ENCODE data around the gene SMTN. TPM values are rescaled to one million over a fixed set of nuclear protein-coding genes. Genes with fewer than 3 reads are reported as not detected.

The SMTN gene
- total and polyA plus RNA-seq, 8 donors, result 25.5 to 77.4 (median 40.0) TPM

DNA sequence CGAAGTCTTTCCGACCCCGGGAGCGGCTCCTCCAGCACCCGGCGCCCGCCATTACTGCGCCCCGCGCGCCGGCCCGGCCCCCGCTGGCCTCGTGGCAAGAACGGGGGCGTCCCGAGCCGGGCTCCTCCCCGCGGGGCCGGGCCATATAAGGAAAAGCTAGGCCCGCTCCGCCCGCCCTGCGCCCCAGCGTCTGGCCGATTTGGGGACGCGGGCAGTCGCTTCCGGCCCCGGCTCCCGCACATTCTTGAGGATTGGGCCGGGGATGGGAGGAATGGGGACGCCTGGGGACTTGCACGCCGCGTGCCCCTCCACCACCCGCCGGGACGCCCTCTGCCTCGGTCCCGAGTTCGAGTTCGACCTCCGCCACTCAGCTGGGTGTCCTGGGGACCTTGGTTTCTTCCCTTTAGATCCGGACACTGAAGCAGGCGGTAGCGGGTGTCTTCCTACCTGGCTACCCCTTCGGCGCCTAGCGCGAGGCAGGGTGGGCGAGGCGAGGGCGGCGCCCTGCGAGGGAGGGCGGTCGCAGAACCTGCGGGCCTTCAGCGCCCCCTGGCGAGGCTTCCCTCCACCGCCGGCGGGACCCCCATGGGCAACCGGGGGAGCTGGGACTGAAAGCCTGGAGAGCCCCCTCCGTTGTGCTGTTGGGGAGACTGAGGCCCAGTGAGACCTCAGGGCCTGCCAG lies 3.8 kb downstream of the SMTN start:
- intact Hi-C loops (cut with DNase I), result loop anchor here in 2 of 3 donors (5.0 kb wide), 2 partner anchors 133 to 138 kb away; no protein-coding TSS in a partner anchor

DNA sequence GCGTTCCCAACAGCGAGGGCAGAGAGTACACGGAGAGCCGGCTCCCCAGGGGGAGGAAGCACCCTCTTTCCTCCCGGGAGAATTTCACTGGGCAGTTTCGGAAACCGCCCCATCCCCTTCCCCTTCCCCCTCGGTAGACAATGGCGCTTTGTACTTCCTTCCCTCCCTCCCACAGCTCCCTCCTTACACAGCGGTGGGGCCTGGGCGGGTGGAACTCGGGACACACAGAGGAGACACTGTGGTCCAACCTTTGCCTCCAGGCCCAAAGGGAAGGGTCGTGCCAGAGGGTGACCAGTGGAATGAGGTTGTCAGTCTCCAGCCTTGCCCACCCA lies 4.3 kb downstream of the SMTN start:
- Histone ChIP-seq H3K4me3 (peak overlapping the region; percentile 18 to 60 (median 44)), H3K36me3 (peaks cover 0 to 28% (median 9%) of the 10 kb centered on the region in 3 donors), H3K9me3 (no peaks in the 10 kb centered on the region), H3K27ac (peak overlapping the region; percentile 84 to 94 (median 88)), H3K27me3 (no peaks in the 10 kb centered on the region), H3K4me1 (peaks cover 12 to 31% (median 28%) of the 10 kb centered on the region in 3 donors)
- FAIRE-seq (no peak), ATAC-seq (peak in 1 of 4 donors; percentile 2), DNase-seq (peak in 5 of 6 donors; percentile 49 to 78 (median 57))
- intact Hi-C loops (cut with DNase I), result loop anchor here in 2 of 3 donors (5.0 kb wide), 2 partner anchors 133 to 138 kb away; no protein-coding TSS in a partner anchor
- 35 to 44% methylated on average over 13 of the region's 13 CpGs for WGBS, 2 donors
- TF ChIP-seq, protein P1, sequence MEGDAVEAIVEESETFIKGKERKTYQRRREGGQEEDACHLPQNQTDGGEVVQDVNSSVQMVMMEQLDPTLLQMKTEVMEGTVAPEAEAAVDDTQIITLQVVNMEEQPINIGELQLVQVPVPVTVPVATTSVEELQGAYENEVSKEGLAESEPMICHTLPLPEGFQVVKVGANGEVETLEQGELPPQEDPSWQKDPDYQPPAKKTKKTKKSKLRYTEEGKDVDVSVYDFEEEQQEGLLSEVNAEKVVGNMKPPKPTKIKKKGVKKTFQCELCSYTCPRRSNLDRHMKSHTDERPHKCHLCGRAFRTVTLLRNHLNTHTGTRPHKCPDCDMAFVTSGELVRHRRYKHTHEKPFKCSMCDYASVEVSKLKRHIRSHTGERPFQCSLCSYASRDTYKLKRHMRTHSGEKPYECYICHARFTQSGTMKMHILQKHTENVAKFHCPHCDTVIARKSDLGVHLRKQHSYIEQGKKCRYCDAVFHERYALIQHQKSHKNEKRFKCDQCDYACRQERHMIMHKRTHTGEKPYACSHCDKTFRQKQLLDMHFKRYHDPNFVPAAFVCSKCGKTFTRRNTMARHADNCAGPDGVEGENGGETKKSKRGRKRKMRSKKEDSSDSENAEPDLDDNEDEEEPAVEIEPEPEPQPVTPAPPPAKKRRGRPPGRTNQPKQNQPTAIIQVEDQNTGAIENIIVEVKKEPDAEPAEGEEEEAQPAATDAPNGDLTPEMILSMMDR (IDR thresholded peaks at IDR 0.05), result no peak

More for the DNA sequence above, 3.8 kb downstream of the SMTN start:
- WGBS, 2 donors, result 6 to 8% methylated on average over 56 to 69 of the region's 69 CpGs
- peak overlapping the region; percentile 18 to 60 (median 44) for H3K4me3 ChIP-seq
- H3K4me1 ChIP-seq, result peaks cover 12 to 33% (median 32%) of the 10 kb centered on the region in 3 donors
- ATAC-seq (peak; percentile 36 to 68 (median 57)), DNase-seq (peak; percentile 72 to 90 (median 80)), FAIRE-seq (no peak)
- TF ChIP-seq, protein P1 (IDR thresholded peaks at IDR 0.05), result peak; percentile 47 to 77 (median 62)
- H3K27me3 ChIP-seq, result no peaks in the 10 kb centered on the region
- H3K27ac ChIP-seq, result peak overlapping the region; percentile 84 to 94 (median 88)
- H3K9me3 ChIP-seq, result no peaks in the 10 kb centered on the region
- H3K36me3 ChIP-seq, result peaks cover 0 to 23% (median 9%) of the 10 kb centered on the region in 3 donors

DNA sequence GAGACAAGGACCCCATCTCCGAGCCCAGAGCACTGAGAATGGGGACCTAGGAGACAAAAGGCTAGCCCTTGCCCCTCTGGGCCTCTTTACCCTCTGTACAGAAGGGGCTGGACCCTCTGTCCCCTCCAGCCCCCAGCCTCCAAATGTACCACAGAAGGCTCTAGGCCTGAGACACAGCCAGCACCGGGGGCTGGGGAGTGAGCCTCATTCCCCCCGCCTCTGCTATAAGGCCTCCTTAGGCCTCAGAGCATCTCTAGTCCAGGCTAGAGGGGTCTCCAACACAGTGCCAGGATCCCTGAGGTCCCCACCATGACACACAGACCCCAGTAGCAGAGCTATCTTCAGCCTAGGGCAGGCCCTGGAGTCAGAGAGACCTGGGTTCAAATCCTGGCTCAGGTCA lies 4.8 kb downstream of the SMTN start:
- ATAC-seq (no peak), DNase-seq (peak in 2 of 6 donors; percentile 14 to 41), FAIRE-seq (no peak)
- Histone ChIP-seq H3K27me3 (no peaks in the 10 kb centered on the region), H3K36me3 (peaks cover under 1 to 31% (median 12%) of the 10 kb centered on the region in 3 donors), H3K27ac (peak overlapping the region; percentile 84 to 94 (median 88)), H3K4me3 (peak overlapping the region in 1 of 4 donors; percentile 60), H3K9me3 (no peaks in the 10 kb centered on the region), H3K4me1 (peaks cover 12 to 29% (median 27%) of the 10 kb centered on the region in 3 donors)
- intact Hi-C loops (cut with DNase I), result loop anchor here in 2 of 3 donors (5.0 kb wide), 2 partner anchors 134 to 139 kb away; no protein-coding TSS in a partner anchor
- WGBS, 2 donors, result 82 to 83% methylated on average over 3 of the region's 3 CpGs
- TF ChIP-seq, protein P1 (IDR thresholded peaks at IDR 0.05), result no peak

DNA sequence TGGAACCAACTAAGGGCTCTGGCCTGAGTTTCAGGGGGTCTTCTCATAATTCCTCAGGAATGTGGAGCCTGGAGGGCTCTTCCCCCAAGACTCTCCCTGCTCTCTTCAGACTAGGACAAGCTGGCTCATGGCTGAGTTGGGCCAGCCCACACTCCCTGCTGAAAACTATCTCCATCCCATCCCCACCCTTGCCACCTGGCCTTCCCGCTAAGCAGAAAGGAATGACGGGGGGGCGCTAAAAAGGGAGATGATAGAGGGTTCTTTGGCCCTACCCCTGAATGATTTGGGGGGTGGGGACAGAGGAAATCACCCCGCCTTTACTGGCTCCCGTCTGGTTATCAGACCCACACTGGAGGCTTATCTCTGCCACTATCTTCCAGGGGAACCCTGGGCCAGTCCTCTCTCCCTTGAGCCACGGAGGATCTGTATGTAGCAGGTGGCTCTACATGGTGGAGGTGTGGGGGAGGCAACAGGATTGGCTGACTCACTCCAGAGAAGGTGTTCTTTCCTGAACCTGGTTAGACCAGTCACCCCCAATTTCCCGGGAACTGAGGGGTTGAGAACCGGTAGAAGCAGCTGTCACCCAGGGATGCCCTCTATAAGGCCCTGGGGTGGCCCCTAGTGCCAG lies 5.7 kb downstream of the SMTN start:
- ATAC-seq (no peak), FAIRE-seq (no peak), DNase-seq (peak in 1 of 6 donors; percentile 13)
- H3K36me3 ChIP-seq, result peaks cover 4 to 39% (median 21%) of the 10 kb centered on the region in 3 donors
- intact Hi-C loops (cut with DNase I), result loop anchor here in 2 of 3 donors (5.0 kb wide), 2 partner anchors 135 to 140 kb away; no protein-coding TSS in a partner anchor
- WGBS, 2 donors, result 58 to 60% methylated on average over 8 of the region's 8 CpGs
- H3K27me3 ChIP-seq, result no peaks in the 10 kb centered on the region
- H3K27ac ChIP-seq, result no peak overlapping the region
- peaks cover 12 to 29% (median 27%) of the 10 kb centered on the region in 3 donors for H3K4me1 ChIP-seq
- H3K4me3 ChIP-seq, result no peak overlapping the region
- H3K9me3 ChIP-seq, result no peaks in the 10 kb centered on the region
- TF ChIP-seq, protein P1 (IDR thresholded peaks at IDR 0.05), result no peak

Measured in pancreas (tissue), 10 donors.